H9 (cell line): Measurements from ENCODE around the gene HECW1. TPM values are rescaled to one million over a fixed set of nuclear protein-coding genes. Genes with fewer than 3 reads are reported as not detected.

Experiments used
- DNase-seq: peaks from one replicate; pipeline ENCODE4 v3.0.0-alpha.2; 2017
- H2AFZ ChIP-seq: one replicate; pipeline ENCODE4 v1.6.1; 2013; ENCODE audit warnings: mild to moderate bottlenecking, low read length, control low read depth, moderate library complexity
- H2AK5ac ChIP-seq: 2 replicates; pipeline ENCODE4 v1.6.1; 2013; ENCODE audit warnings: low read length, control low read depth, mixed read lengths; ENCODE audit not compliant: insufficient read length
- H2BK120ac ChIP-seq: one replicate; pipeline ENCODE4 v1.6.1; 2013; ENCODE audit warnings: low read depth, mild to moderate bottlenecking, low read length, control low read depth, inconsistent platforms; ENCODE audit not compliant: poor library complexity, severe bottlenecking
- H2BK12ac ChIP-seq: 2 replicates; pipeline ENCODE4 v1.6.1; 2013; ENCODE audit warnings: low read length, control low read depth, mixed read lengths, low read depth; ENCODE audit not compliant: insufficient read length
- H2BK15ac ChIP-seq: 2 replicates; pipeline ENCODE4 v1.6.1; 2013; ENCODE audit warnings: low read depth, low read length, control low read depth
- H2BK20ac ChIP-seq: one replicate; pipeline ENCODE4 v1.6.1; 2013; ENCODE audit warnings: low read depth, mild to moderate bottlenecking, low read length, control low read depth, inconsistent platforms; ENCODE audit not compliant: poor library complexity, severe bottlenecking
- H2BK5ac ChIP-seq: 2 replicates; pipeline ENCODE4 v1.6.1; 2013; ENCODE audit warnings: low read length, control low read depth, mixed read lengths; ENCODE audit not compliant: insufficient read length
- H3K14ac ChIP-seq: 2 replicates; pipeline ENCODE4 v1.6.1; 2013; ENCODE audit warnings: low read length, control low read depth; ENCODE audit not compliant: insufficient read depth
- H3K18ac ChIP-seq: 2 replicates; pipeline ENCODE4 v1.6.1; 2013; ENCODE audit warnings: low read depth, mild to moderate bottlenecking, mixed read lengths, low read length, control low read depth; ENCODE audit not compliant: insufficient read length
- H3K23ac ChIP-seq: 2 replicates; pipeline ENCODE4 v1.6.1; 2013; ENCODE audit warnings: low read length, control low read depth, mixed read lengths, low read depth; ENCODE audit not compliant: insufficient read length
- H3K23me2 ChIP-seq: 2 replicates; pipeline ENCODE4 v1.6.1; 2013; ENCODE audit warnings: low read depth, mild to moderate bottlenecking, mixed read lengths, low read length, control low read depth; ENCODE audit not compliant: insufficient read length, poor library complexity, severe bottlenecking
- H3K27ac ChIP-seq: 2 replicates; pipeline ENCODE4 v1.5.1; 2013; ENCODE audit warnings: low read length, control low read depth, mixed read lengths, low read depth; ENCODE audit not compliant: insufficient read length
- H3K27me3 ChIP-seq: 2 replicates; pipeline ENCODE4 v1.6.1; 2013; ENCODE audit warnings: low read length, control low read depth, inconsistent platforms; ENCODE audit not compliant: insufficient read depth
- H3K4ac ChIP-seq: 2 replicates; pipeline ENCODE4 v1.6.1; 2013; ENCODE audit warnings: low read depth, mild to moderate bottlenecking, control low read depth, inconsistent platforms, low read length, moderate library complexity
- H3K4me1 ChIP-seq: 2 replicates; pipeline ENCODE4 v1.6.1; 2013; ENCODE audit warnings: low read length, control low read depth, inconsistent platforms; ENCODE audit not compliant: insufficient read depth
- H3K4me2 ChIP-seq: 2 replicates; pipeline ENCODE4 v1.6.1; 2013; ENCODE audit warnings: low read length, control low read depth, mixed read lengths; ENCODE audit not compliant: insufficient read length, insufficient read depth
- H3K56ac ChIP-seq: 2 replicates; pipeline ENCODE4 v1.6.1; 2013; ENCODE audit warnings: low read depth, mild to moderate bottlenecking, mixed read lengths, low read length, control low read depth; ENCODE audit not compliant: insufficient read length
- H3K79me1 ChIP-seq: 2 replicates; pipeline ENCODE4 v1.6.1; 2013; ENCODE audit warnings: low read depth, mild to moderate bottlenecking, moderate library complexity, low read length, control low read depth, inconsistent platforms; ENCODE audit not compliant: insufficient read depth, poor library complexity, severe bottlenecking
- H3K79me2 ChIP-seq: 2 replicates; pipeline ENCODE4 v1.6.1; 2013; ENCODE audit warnings: low read length, control low read depth, inconsistent platforms; ENCODE audit not compliant: insufficient read depth
- H3K9ac ChIP-seq: 2 replicates; pipeline ENCODE4 v1.6.1; 2013; ENCODE audit warnings: low read length, control low read depth, mixed read lengths; ENCODE audit not compliant: insufficient read length; ENCODE audit errors: extremely low read depth
- H3K9me3 ChIP-seq: one replicate; pipeline ENCODE4 v1.6.1; 2013; ENCODE audit warnings: low read depth, low read length, inconsistent platforms; ENCODE audit not compliant: control insufficient read depth
- H3T11ph ChIP-seq: one replicate; pipeline ENCODE4 v1.6.1; 2013; ENCODE audit warnings: mild to moderate bottlenecking, low read length, control low read depth, inconsistent platforms
- H4K20me1 ChIP-seq: one replicate; pipeline ENCODE4 v1.6.1; 2013; ENCODE audit not compliant: control insufficient read depth, insufficient read length, insufficient read depth
- H4K5ac ChIP-seq: 2 replicates; pipeline ENCODE4 v1.6.1; 2013; ENCODE audit warnings: low read depth, mild to moderate bottlenecking, mixed read lengths, low read length, control low read depth; ENCODE audit not compliant: insufficient read length
- H4K8ac ChIP-seq: replicated peaks from 2 replicates; pipeline ENCODE4 v1.6.1; 2013; ENCODE audit warnings: low read length, control low read depth, mixed read lengths, low read depth; ENCODE audit not compliant: insufficient read length
- H4K91ac ChIP-seq: 2 replicates; pipeline ENCODE4 v1.6.1; 2013; ENCODE audit warnings: low read depth, mild to moderate bottlenecking, moderate library complexity, mixed read lengths, low read length, control low read depth; ENCODE audit not compliant: insufficient read length
- H3K27ac Mint-ChIP-seq, 3 experiments: 2 replicates in 2 of 3; 3 replicates in 1 of 3; pipeline ENCODE4 v1.8.0; 2020 to 2021; ENCODE audit warnings: mixed read lengths in 3 of 3, mild to moderate bottlenecking in 1 of 3, moderate library complexity in 1 of 3
- H3K27me3 Mint-ChIP-seq: 2 replicates; pipeline ENCODE4 v1.8.0; 2021; ENCODE audit warnings: low read depth, mild to moderate bottlenecking, moderate library complexity, mixed read lengths
- H3K36me3 Mint-ChIP-seq, 3 experiments: 2 replicates in 2 of 3; 3 replicates in 1 of 3; pipeline ENCODE4 v1.8.0; 2020 to 2021; ENCODE audit warnings: low read depth in 3 of 3, mixed read lengths in 3 of 3; ENCODE audit not compliant: insufficient read depth in 1 of 3
- H3K4me1 Mint-ChIP-seq, 2 experiments: 2 replicates each; pipeline ENCODE4 v1.8.0; 2020; ENCODE audit warnings: mixed read lengths in 2 of 2
- H3K4me3 Mint-ChIP-seq, 2 experiments: 2 replicates in 1 of 2; 3 replicates in 1 of 2; pipeline ENCODE4 v1.8.0; 2020 to 2021; ENCODE audit warnings: mild to moderate bottlenecking in 2 of 2, mixed read lengths in 2 of 2, moderate library complexity in 1 of 2
- H3K9me3 Mint-ChIP-seq, 2 experiments: 2 replicates in 1 of 2; 3 replicates in 1 of 2; pipeline ENCODE4 v1.8.0; 2020; ENCODE audit warnings: mild to moderate bottlenecking in 2 of 2, mixed read lengths in 2 of 2, moderate library complexity in 1 of 2
- WGBS: extraction: QIAGEN DNeasy Blood & Tissue Kit; methylation state at CpG from one replicate; pipeline ENCODE4 v1.1.7; 2013; ENCODE audit warnings: missing lambda C conversion rate, low lambda C conversion rate, mixed read lengths; ENCODE audit not compliant: insufficient read length; ENCODE audit errors: extremely low coverage; 5-methylcytosine and 5-hydroxymethylcytosine counted together
- total RNA-seq: library from RNA; stranded (reverse); gene quantifications from 2 replicates; pipeline ENCODE4 v1.2.1, GENCODE V29; 2021
- TF ChIP-seq, protein P1 (sequence below): fragments of 200-600 bp; sonication (generic); conservative IDR thresholded peaks from 3 replicates; pipeline ENCODE4 v1.8.0; 2021; ENCODE audit warnings: antibody characterized with exemption, mild to moderate bottlenecking

The HECW1 gene
- total RNA-seq, 1 experiment from 2014 or later: 5.0 TPM

DNA sequence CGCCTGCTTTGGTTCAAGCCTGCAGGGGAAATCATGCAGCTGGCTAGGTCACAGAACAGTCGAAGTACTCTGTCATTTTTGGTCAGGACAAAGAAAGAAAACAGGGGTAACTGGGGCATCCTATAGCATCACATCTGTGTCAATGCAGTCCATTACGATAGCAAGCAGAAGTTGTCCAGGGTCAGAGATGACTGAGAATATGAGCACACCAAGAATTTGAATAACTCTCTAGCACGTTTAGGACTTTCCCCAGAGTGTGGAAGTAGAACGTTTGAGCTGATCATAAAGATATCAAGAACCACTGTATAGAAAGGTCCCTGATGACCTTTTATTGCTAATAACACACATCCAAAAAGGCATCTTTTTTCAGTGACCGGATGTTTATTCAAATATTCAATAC, 12.7 kb upstream of the HECW1 start:
- Mint-ChIP-seq H3K9me3 (no peaks in the 10 kb centered on the region), H3K36me3 (no peaks in the 10 kb centered on the region; a peak in 1 of 7 replicates), H3K27ac (no peak overlapping the region), H3K4me3 (no peak overlapping the region), H3K27me3 (no peaks in the 10 kb centered on the region), H3K4me1 (no peaks in the 10 kb centered on the region)
- Histone ChIP-seq H3K4me1 (no peaks in the 10 kb centered on the region; the same call in 1 of the 2 replicates), H3T11ph (no peak overlapping the region), H2AK5ac (no peak overlapping the region), H3K23ac (no peak overlapping the region), H3K9ac (no peak overlapping the region), H3K14ac (no peak overlapping the region), H2BK5ac (no peak overlapping the region), H3K9me3 (no peaks in the 10 kb centered on the region), H2BK15ac (no peak overlapping the region), H3K79me1 (no peaks in the 10 kb centered on the region), H3K18ac (no peak overlapping the region), H4K5ac (no peak overlapping the region), H3K27ac (no peak overlapping the region), H2BK12ac (no peak overlapping the region), H2BK120ac (no peak overlapping the region), H3K4me2 (no peak overlapping the region), H3K56ac (no peak overlapping the region), H3K27me3 (no peaks in the 10 kb centered on the region), H2AFZ (no peak overlapping the region), H2BK20ac (no peak overlapping the region), H3K23me2 (no peaks in the 10 kb centered on the region), H4K8ac (no peak overlapping the region), H3K4ac (no peak overlapping the region), H4K91ac (no peak overlapping the region), H4K20me1 (no peaks in the 10 kb centered on the region), H3K79me2 (no peaks in the 10 kb centered on the region)
- DNase-seq: no peak
- WGBS: no CpG with 5 or more reads among the region's 6 CpGs
- TF ChIP-seq, protein P1, sequence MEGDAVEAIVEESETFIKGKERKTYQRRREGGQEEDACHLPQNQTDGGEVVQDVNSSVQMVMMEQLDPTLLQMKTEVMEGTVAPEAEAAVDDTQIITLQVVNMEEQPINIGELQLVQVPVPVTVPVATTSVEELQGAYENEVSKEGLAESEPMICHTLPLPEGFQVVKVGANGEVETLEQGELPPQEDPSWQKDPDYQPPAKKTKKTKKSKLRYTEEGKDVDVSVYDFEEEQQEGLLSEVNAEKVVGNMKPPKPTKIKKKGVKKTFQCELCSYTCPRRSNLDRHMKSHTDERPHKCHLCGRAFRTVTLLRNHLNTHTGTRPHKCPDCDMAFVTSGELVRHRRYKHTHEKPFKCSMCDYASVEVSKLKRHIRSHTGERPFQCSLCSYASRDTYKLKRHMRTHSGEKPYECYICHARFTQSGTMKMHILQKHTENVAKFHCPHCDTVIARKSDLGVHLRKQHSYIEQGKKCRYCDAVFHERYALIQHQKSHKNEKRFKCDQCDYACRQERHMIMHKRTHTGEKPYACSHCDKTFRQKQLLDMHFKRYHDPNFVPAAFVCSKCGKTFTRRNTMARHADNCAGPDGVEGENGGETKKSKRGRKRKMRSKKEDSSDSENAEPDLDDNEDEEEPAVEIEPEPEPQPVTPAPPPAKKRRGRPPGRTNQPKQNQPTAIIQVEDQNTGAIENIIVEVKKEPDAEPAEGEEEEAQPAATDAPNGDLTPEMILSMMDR: no peak
